GM12873 (cell line): ENCODE measurements around the gene GABBR1.

Experiments
- CTCF ChIP-seq: IDR thresholded peaks from 2 replicates; pipeline ENCODE4 v1.5.1; 2012; ENCODE audit warnings: low read depth, mild to moderate bottlenecking, moderate library complexity, low read length, control low read depth; ENCODE audit not compliant: insufficient read depth; ENCODE audit errors: missing control alignments

Gene GABBR1

GRCh38 chr6:29663300-29664042 lies 30.5 kb upstream of the GABBR1 start:
- TF ChIP-seq CTCF = no peak

DNA sequence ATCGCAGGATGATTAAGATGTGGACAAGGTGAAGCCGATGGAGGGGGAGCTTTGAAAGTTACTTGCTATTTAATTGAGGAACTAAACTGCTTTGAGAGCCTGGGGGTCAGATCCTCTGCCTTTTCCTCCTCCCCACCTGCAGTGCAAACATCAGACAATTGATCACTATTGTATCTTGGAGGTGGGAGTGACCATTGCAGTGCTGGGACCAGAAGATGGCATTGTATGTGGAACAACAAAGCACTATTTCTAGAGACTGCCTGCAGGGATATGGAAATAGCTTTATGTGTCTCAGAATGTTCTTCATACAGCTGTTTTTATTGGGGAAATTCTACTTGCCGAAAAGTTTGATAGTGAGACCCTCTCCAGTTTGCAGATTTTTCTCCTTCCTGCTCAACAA lies 28.1 kb upstream of the GABBR1 start:
- no peak for TF ChIP-seq CTCF

DNA sequence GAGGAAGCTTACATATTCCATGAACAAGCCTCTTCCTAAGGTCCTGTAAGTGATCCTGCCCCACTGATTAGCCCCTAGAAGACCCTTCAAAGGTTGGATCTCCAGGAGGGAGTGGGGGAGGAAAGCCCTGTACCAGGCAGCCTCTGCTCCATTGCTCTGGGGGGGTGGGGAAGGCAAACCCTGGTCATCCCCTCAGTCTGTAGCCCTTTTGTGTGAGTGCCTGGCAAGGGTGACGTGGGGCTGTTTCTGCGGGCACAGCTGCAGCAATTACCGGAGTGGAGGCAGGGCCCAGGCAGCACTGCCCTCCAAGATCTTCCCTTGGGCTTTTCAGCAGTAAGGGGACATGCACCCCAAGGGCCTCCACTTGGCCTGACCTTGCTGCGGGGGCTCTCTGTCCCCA lies 23.8 kb upstream of the GABBR1 start, which contains the start of gene MOG:
TSS of gene MOG (plus strand) at position 295 of the 400 bp plus-strand sequence. CDS start 118 bp downstream, outside the sequence.
- TF ChIP-seq CTCF = no peak

DNA sequence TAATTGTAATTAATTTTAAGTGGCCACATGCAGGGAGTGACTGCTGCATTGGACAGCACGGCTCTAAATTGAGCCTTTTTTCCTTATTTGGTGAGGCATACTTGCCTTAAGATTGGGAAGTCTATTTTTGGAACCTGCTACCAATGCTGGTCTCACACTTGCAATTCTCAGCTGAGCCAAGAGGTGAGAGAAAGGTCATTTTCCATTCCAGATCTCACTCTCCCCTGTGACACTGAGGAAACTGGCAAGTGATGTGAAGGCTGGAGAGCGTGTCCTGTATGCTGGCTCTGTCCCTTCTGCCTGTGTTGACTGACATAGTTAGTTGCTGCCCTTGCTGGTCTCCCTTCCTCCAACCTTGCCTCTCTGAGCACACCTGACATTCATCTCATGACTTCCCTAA lies 23.2 kb upstream of the GABBR1 start:
- no peak for TF ChIP-seq CTCF

GRCh38 chr6:29655658-29656057 lies 22.7 kb upstream of the GABBR1 start:
- TF ChIP-seq CTCF = no peak

DNA sequence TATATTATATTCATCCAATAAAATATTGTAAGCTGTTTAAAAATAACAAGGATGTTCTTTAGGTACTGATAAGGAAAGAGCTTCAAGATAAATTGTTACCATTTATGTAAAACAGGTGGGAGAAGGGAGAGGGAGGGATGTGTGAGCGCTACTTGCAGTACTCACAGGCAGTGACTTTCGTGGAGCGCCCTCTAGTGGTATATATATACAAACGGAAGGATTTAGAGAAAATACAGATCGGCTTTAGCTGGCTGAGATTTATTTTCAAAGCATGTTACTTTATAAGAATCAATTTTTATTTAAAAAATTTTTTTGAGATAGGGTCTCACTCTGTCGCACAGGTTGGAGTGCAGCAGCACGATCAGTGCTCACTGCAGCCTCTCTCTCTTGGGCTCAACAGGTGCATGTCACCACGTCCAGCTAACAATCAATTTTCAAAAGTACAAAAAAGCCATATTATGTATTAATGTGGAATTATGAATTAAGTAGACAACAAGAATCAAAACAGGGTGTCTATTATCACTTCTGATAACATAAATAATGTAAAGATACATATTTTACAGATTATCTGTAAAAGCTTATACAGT lies 20.6 kb upstream of the GABBR1 start:
- peak; percentile 68 for TF ChIP-seq CTCF

DNA sequence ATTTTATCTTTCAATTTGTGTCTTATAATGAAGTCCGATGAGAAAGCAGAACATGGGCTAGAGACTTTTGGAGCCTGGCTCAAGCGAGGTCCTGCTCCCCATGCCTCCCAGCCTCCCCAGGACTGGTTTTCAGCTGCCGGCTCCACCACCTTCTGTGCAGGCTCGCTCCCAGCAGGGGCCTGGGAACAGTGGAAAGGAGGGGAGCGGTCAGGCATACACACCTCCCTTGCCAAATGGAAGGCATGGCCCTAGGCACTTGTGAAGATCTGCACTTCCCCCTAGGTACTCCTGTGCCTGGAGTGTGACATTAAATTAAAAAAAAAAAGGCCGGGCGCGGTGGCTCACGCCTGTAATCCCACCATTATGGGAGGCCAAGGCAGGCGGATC lies 19.2 kb upstream of the GABBR1 start:
- no peak for TF ChIP-seq CTCF
